T-helper 2 cell treated with Interferon-gamma antibody and Interleukin-4, amounts not matched to agents 5 μg/mL and 100 μg/mL, for 36 hours (primary cell): ENCODE results near the gene SIRT1.
"Not testable (repeated sequence)": the region's sequence is repeated elsewhere in the genome, so short reads cannot be mapped to it uniquely, and the experiment has no call there.

ENCODE experiments used
- DNase-seq: peaks from one replicate; pipeline ENCODE4 v3.0.0; 2021; ENCODE audit warnings: low spot score
- H3K27ac Mint-ChIP-seq: one replicate; pipeline ENCODE4 v1.8.0; 2021; ENCODE audit warnings: mild to moderate bottlenecking, mixed read lengths
- H3K27me3 Mint-ChIP-seq: one replicate; pipeline ENCODE4 v1.8.0; 2021; ENCODE audit warnings: low read depth, mixed read lengths
- H3K36me3 Mint-ChIP-seq: one replicate; pipeline ENCODE4 v1.8.0; 2021; ENCODE audit warnings: low read depth, mixed read lengths
- H3K4me1 Mint-ChIP-seq: one replicate; pipeline ENCODE4 v1.8.0; 2021; ENCODE audit warnings: low read depth, mixed read lengths
- H3K4me3 Mint-ChIP-seq: one replicate; pipeline ENCODE4 v1.8.0; 2022; ENCODE audit warnings: mild to moderate bottlenecking, moderate library complexity, mixed read lengths
- H3K9me3 Mint-ChIP-seq: one replicate; pipeline ENCODE4 v1.8.0; 2021; ENCODE audit warnings: mixed read lengths

Gene SIRT1

GRCh38 chr10:67861750-67862432 is 22.6 kb upstream of the SIRT1 start:
- H3K4me1 Mint-ChIP-seq, result no peaks in the 10 kb centered on the region
- no peaks in the 10 kb centered on the region for H3K36me3 Mint-ChIP-seq
- DNase-seq, result no peak
- no peaks in the 10 kb centered on the region for H3K27me3 Mint-ChIP-seq
- H3K27ac Mint-ChIP-seq, result no peak overlapping the region
- no peaks in the 10 kb centered on the region for H3K9me3 Mint-ChIP-seq
- no peak overlapping the region for H3K4me3 Mint-ChIP-seq

GRCh38 chr10:67863094-67863493 is 21.4 kb upstream of the SIRT1 start:
- Mint-ChIP-seq H3K27ac (no peak overlapping the region), H3K9me3 (no peaks in the 10 kb centered on the region), H3K4me3 (no peak overlapping the region), H3K27me3 (no peaks in the 10 kb centered on the region), H3K36me3 (no peaks in the 10 kb centered on the region), H3K4me1 (no peaks in the 10 kb centered on the region)
- no peak for DNase-seq

GRCh38 chr10:67864607-67865371 is 19.7 kb upstream of the SIRT1 start:
- H3K9me3 Mint-ChIP-seq, result no peaks in the 10 kb centered on the region
- H3K4me1 Mint-ChIP-seq, result no peaks in the 10 kb centered on the region
- H3K27ac Mint-ChIP-seq, result no peak overlapping the region
- no peaks in the 10 kb centered on the region for H3K36me3 Mint-ChIP-seq
- H3K4me3 Mint-ChIP-seq, result no peak overlapping the region
- H3K27me3 Mint-ChIP-seq, result no peaks in the 10 kb centered on the region
- no peak for DNase-seq

GRCh38 chr10:67868132-67868531 is 16.3 kb upstream of the SIRT1 start:
- Mint-ChIP-seq H3K4me3 (no peak overlapping the region), H3K36me3 (no peaks in the 10 kb centered on the region), H3K9me3 (no peaks in the 10 kb centered on the region), H3K27ac (no peak overlapping the region), H3K27me3 (no peaks in the 10 kb centered on the region), H3K4me1 (no peaks in the 10 kb centered on the region)
- DNase-seq, result no peak

- Mint-ChIP-seq H3K27me3 (no peaks in the 10 kb centered on the region), H3K36me3 (no peaks in the 10 kb centered on the region), H3K27ac (no peak overlapping the region), H3K9me3 (no peaks in the 10 kb centered on the region), H3K4me3 (no peak overlapping the region), H3K4me1 (no peaks in the 10 kb centered on the region)
- DNase-seq, result no peak
Observed at GRCh38 chr10:67869996-67870395, 14.5 kb upstream of the SIRT1 start.

GRCh38 chr10:67875340-67876238 is 8.9 kb upstream of the SIRT1 start:
- no peak for DNase-seq
- no peak overlapping the region for H3K4me3 Mint-ChIP-seq
- H3K27ac Mint-ChIP-seq, result no peak overlapping the region
- no peaks in the 10 kb centered on the region for H3K36me3 Mint-ChIP-seq
- H3K27me3 Mint-ChIP-seq, result no peaks in the 10 kb centered on the region
- H3K9me3 Mint-ChIP-seq, result no peaks in the 10 kb centered on the region
- H3K4me1 Mint-ChIP-seq, result no peaks in the 10 kb centered on the region

GRCh38 chr10:67877421-67877820 is 7.0 kb upstream of the SIRT1 start:
- not testable (repeated sequence) for H3K36me3 Mint-ChIP-seq, H3K4me1 Mint-ChIP-seq, H3K27ac Mint-ChIP-seq, H3K4me3 Mint-ChIP-seq, H3K27me3 Mint-ChIP-seq, H3K9me3 Mint-ChIP-seq, DNase-seq

GRCh38 chr10:67878133-67878532 is 6.3 kb upstream of the SIRT1 start:
- H3K4me3 Mint-ChIP-seq, result no peak overlapping the region
- no peak overlapping the region for H3K27ac Mint-ChIP-seq
- no peaks in the 10 kb centered on the region for H3K4me1 Mint-ChIP-seq
- peaks cover 3% of the 10 kb centered on the region for H3K27me3 Mint-ChIP-seq
- no peaks in the 10 kb centered on the region for H3K9me3 Mint-ChIP-seq
- no peaks in the 10 kb centered on the region for H3K36me3 Mint-ChIP-seq
- no peak for DNase-seq

GRCh38 chr10:67883710-67884312 is 645 bp upstream of the SIRT1 start:
- peaks cover 24% of the 10 kb centered on the region for H3K4me1 Mint-ChIP-seq
- peaks cover 22% of the 10 kb centered on the region for H3K36me3 Mint-ChIP-seq
- peak overlapping the region; percentile 89 for H3K4me3 Mint-ChIP-seq
- H3K27ac Mint-ChIP-seq, result peak overlapping the region; percentile 93
- no peaks in the 10 kb centered on the region for H3K9me3 Mint-ChIP-seq
- H3K27me3 Mint-ChIP-seq, result peaks cover 3% of the 10 kb centered on the region
- no peak for DNase-seq

GRCh38 chr10:67884842-67885670 is 600 bp downstream of the SIRT1 start:
- peaks cover 33% of the 10 kb centered on the region for H3K36me3 Mint-ChIP-seq
- H3K9me3 Mint-ChIP-seq, result no peaks in the 10 kb centered on the region

GRCh38 chr10:67893637-67894036 is 9.2 kb downstream of the SIRT1 start:
- Mint-ChIP-seq H3K4me3 (no peak overlapping the region), H3K4me1 (peaks cover 6% of the 10 kb centered on the region), H3K27ac (no peak overlapping the region), H3K27me3 (no peaks in the 10 kb centered on the region), H3K9me3 (no peaks in the 10 kb centered on the region), H3K36me3 (peaks cover 40% of the 10 kb centered on the region)
- no peak for DNase-seq

More at GRCh38 chr10:67884842-67885670, 600 bp downstream of the SIRT1 start:
- Mint-ChIP-seq H3K27ac (peak overlapping the region; percentile 95), H3K4me3 (peak overlapping the region; percentile 94), H3K27me3 (peaks cover 3% of the 10 kb centered on the region), H3K4me1 (peaks cover 29% of the 10 kb centered on the region)
- DNase-seq, result peak; percentile 82

- Mint-ChIP-seq H3K27ac (no peak overlapping the region), H3K27me3 (no peaks in the 10 kb centered on the region), H3K9me3 (no peaks in the 10 kb centered on the region), H3K4me1 (peaks cover 6% of the 10 kb centered on the region), H3K4me3 (no peak overlapping the region), H3K36me3 (peaks cover 59% of the 10 kb centered on the region)
- no peak for DNase-seq
Observed at GRCh38 chr10:67903581-67903980, 19.1 kb downstream of the SIRT1 start.

GRCh38 chr10:67912331-67912946 is 28.0 kb downstream of the SIRT1 start:
- Mint-ChIP-seq H3K4me1 (peaks cover 4% of the 10 kb centered on the region), H3K27me3 (no peaks in the 10 kb centered on the region), H3K27ac (no peak overlapping the region), H3K4me3 (no peak overlapping the region), H3K36me3 (peaks cover 59% of the 10 kb centered on the region), H3K9me3 (no peaks in the 10 kb centered on the region)
- DNase-seq, result no peak
